PC-9 (cell line): ENCODE measurements around the gene HID1. TPM values are rescaled to one million over a fixed set of nuclear protein-coding genes. Genes with fewer than 3 reads are reported as not detected.

Source experiments
- BruUV-seq: library from RNA; stranded (reverse); fragments of 400-500 nt; replicated peaks from 2 replicates; lab custom pipeline; 2021; lab: Mats Ljungman, UMichigan
- CTCF ChIA-PET: fragments of 300-600 bp; sonication (Branson Sonifier 250); formaldehyde crosslinking; loops from one replicate; lab custom pipeline; 2022; ENCODE audit warnings: antibody characterized with exemption; lab: Charles Lee
- POLR2A ChIA-PET: fragments of 300-600 bp; sonication (Branson Sonifier 250); formaldehyde crosslinking; loops from one replicate; lab custom pipeline; 2022; ENCODE audit warnings: antibody characterized with exemption; ENCODE audit not compliant: unreplicated experiment; lab: Charles Lee
- DNase-seq, 2 experiments: peaks; one replicate each; pipeline versions ENCODE4 v3.0.0 to v3.0.0-alpha.2; 2015 to 2022; ENCODE audit warnings: mixed read lengths in 1 of 2
- H2AFZ ChIP-seq: fragments of 200-600 bp; sonication (generic); 2 replicates; pipeline ENCODE4 v1.8.1; 2017; ENCODE audit warnings: antibody characterized with exemption
- H3F3A ChIP-seq: fragments of 200-600 bp; sonication (generic); 2 replicates; pipeline ENCODE4 v1.8.1; 2017; ENCODE audit warnings: antibody characterized with exemption, mild to moderate bottlenecking, low read depth; ENCODE audit not compliant: insufficient read depth
- H3K27ac ChIP-seq: fragments of 200-600 bp; sonication (generic); 2 replicates; pipeline ENCODE4 v1.6.1; 2016; ENCODE audit warnings: mixed run types
- H3K27me3 ChIP-seq: fragments of 200-600 bp; sonication (generic); 2 replicates; pipeline ENCODE4 v1.6.1; 2016; ENCODE audit warnings: low read depth, mixed run types; ENCODE audit not compliant: insufficient read depth
- H3K36me3 ChIP-seq: fragments of 200-600 bp; sonication (generic); 2 replicates; pipeline ENCODE4 v1.6.1; 2016; ENCODE audit warnings: low read depth, mixed run types
- H3K4me1 ChIP-seq: fragments of 200-600 bp; sonication (generic); replicated peaks from 2 replicates; pipeline ENCODE4 v1.6.1; 2016; ENCODE audit warnings: mixed run types; ENCODE audit not compliant: insufficient read depth
- H3K4me2 ChIP-seq: fragments of 200-600 bp; sonication (generic); 2 replicates; pipeline ENCODE4 v1.6.1; 2017; ENCODE audit warnings: mixed run types
- H3K4me3 ChIP-seq: fragments of 200-600 bp; sonication (generic); 2 replicates; pipeline ENCODE4 v1.6.1; 2016; ENCODE audit warnings: mixed run types
- H3K79me2 ChIP-seq: fragments of 200-600 bp; sonication (generic); 2 replicates; pipeline ENCODE4 v1.6.1; 2017; ENCODE audit warnings: low read depth, mixed run types
- H3K9me2 ChIP-seq: fragments of 200-600 bp; sonication (generic); 2 replicates; pipeline ENCODE4 v1.8.1; 2017; ENCODE audit warnings: mild to moderate bottlenecking; ENCODE audit not compliant: insufficient read depth
- H3K9me3 ChIP-seq: fragments of 200-600 bp; sonication (generic); 2 replicates; pipeline ENCODE4 v1.8.1; 2016; ENCODE audit warnings: low read depth; ENCODE audit not compliant: insufficient read depth
- H4K20me1 ChIP-seq: fragments of 200-600 bp; sonication (generic); 2 replicates; pipeline ENCODE4 v1.8.1; 2017; ENCODE audit not compliant: insufficient read depth
- EZH2 ChIP-seq: fragments of 200-600 bp; sonication (generic); IDR thresholded peaks from 2 replicates; pipeline ENCODE4 v1.8.0; 2017; ENCODE audit warnings: antibody characterized with exemption, low read depth
- intact Hi-C: fragments of 100-400 bp; cut with micrococcal nuclease; formaldehyde crosslinking; loops from one replicate; pipeline ENCODE4 v1.10.0; 2022; ENCODE audit not compliant: unreplicated experiment
- total RNA-seq: library from RNA; stranded (reverse); gene quantifications from 2 replicates; pipeline ENCODE4 v1.2.3, GENCODE V29; 2021
- TF ChIP-seq, protein P1 (sequence below): fragments of 200-600 bp; sonication (generic); conservative IDR thresholded peaks from 2 replicates; pipeline ENCODE4 v1.6.1; 2017; ENCODE audit warnings: mixed run types, antibody characterized with exemption, mild to moderate bottlenecking, moderate library complexity

The HID1 gene
- total RNA-seq, 1 experiment from 2014 or later: 32.1 TPM

DNA sequence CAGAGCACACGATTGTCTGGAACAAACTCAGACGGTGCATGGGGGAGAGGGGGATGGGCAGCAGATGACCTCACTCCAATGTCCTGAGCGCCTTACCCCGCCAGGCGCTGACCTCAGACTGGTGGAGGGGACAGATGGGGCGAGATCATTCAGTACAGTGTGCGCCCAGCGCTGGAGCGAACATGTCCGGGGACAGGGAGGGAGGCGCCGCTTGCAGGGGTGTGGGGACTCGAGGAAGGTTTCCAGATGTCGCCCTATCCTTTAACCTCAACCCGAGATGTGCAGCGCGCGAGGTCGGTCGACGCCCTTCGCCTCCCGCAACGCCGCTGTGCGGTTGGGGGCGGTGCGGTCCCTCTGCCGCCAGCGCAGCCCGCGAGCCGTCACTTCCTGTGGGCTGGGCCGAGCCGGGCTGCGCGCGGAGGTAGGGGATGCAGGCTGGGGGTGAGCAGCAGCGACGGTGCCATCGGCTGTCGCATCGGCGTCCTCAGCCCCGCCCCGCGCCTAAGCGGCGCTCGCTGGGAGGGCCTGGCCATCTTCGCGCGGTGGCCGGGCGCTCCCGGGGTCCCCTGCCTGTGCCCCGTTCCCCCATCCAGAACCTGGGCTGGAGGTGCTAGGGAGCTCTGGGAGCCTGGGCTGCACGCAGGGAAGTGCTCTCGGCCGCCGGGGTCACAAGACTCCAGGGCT is 9.6 kb upstream of the HID1 start:
- peak; percentile 51 to 67 for DNase-seq
- H4K20me1 ChIP-seq: no peaks in the 10 kb centered on the region
- H3K36me3 ChIP-seq: no peaks in the 10 kb centered on the region
- CTCF ChIA-PET: interaction anchor here (0.6 kb wide), 1 partner anchor 78 kb away, joined by 6 read pairs; no protein-coding TSS in a partner anchor
- no peaks in the 10 kb centered on the region for H3K9me3 ChIP-seq
- TF ChIP-seq, protein P1, sequence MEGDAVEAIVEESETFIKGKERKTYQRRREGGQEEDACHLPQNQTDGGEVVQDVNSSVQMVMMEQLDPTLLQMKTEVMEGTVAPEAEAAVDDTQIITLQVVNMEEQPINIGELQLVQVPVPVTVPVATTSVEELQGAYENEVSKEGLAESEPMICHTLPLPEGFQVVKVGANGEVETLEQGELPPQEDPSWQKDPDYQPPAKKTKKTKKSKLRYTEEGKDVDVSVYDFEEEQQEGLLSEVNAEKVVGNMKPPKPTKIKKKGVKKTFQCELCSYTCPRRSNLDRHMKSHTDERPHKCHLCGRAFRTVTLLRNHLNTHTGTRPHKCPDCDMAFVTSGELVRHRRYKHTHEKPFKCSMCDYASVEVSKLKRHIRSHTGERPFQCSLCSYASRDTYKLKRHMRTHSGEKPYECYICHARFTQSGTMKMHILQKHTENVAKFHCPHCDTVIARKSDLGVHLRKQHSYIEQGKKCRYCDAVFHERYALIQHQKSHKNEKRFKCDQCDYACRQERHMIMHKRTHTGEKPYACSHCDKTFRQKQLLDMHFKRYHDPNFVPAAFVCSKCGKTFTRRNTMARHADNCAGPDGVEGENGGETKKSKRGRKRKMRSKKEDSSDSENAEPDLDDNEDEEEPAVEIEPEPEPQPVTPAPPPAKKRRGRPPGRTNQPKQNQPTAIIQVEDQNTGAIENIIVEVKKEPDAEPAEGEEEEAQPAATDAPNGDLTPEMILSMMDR: no peak
- BruUV-seq: TSS peak; percentile 67
- H3K27ac ChIP-seq: no peak overlapping the region
- no peaks in the 10 kb centered on the region for H3K27me3 ChIP-seq
- POLR2A ChIA-PET: interaction anchor here (0.6 kb wide), 1 partner anchor 16 kb away, joined by 4 read pairs; no protein-coding TSS in a partner anchor
- peaks cover 18% of the 10 kb centered on the region for H3K4me1 ChIP-seq
- H3K79me2 ChIP-seq: no peaks in the 10 kb centered on the region
- intact Hi-C loops: loop anchor here (2.0 kb wide), 1 partner anchor 53 kb away; no protein-coding TSS in a partner anchor
- peak overlapping the region; percentile 64 for H3K4me3 ChIP-seq
- H3K4me2 ChIP-seq: peak overlapping the region; percentile 72
- no peaks in the 10 kb centered on the region for H3K9me2 ChIP-seq
- H3F3A ChIP-seq: peaks cover 21% of the 10 kb centered on the region; the same call in 1 of the 2 replicates
- H2AFZ ChIP-seq: peak overlapping the region; percentile 79

DNA sequence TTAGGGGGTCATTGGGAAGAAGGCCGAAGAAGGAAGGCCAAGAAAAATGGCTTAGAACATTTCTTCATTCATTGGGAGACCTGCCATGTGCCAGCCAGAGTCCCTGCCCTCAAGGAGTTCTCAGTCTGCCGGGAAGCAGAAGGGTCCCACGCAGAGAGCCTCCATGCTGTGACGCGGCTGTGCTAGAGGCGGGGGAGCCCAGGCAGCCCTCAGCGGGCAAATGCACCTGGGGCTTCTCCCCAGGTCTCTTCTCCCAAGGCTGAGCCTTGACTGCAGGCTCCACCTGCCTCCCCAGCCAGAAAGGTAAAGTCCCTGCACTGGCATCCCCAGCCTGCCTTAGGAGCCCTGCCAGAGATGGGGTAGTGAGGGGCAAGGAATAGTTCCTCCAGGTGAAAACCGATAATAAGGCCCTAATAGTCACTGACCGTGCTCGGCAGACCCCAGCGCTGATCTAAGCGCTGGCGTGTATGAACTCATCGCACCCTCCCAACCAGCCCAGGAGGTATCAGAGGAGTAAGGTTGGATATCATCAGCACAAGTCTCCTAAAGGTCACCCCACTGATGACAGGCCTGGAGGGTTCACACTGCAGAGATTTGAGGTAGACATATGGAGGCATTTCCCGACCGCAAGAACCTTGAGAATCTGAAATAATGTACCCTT is 8.9 kb upstream of the HID1 start:
- no peaks in the 10 kb centered on the region for H3K36me3 ChIP-seq
- H3K27ac ChIP-seq: no peak overlapping the region
- peak overlapping the region; percentile 64 for H3K4me3 ChIP-seq
- ChIA-PET CTCF (no interaction called here), POLR2A (no interaction called here)
- H3K79me2 ChIP-seq: no peaks in the 10 kb centered on the region
- peak overlapping the region; percentile 79 for H2AFZ ChIP-seq
- H3K4me2 ChIP-seq: peak overlapping the region; percentile 72
- no peaks in the 10 kb centered on the region for H4K20me1 ChIP-seq
- TSS peak; percentile 91 for BruUV-seq
- H3K9me3 ChIP-seq: no peaks in the 10 kb centered on the region
- no peaks in the 10 kb centered on the region for H3K27me3 ChIP-seq
- intact Hi-C loops: no loop called here
- no peak for TF ChIP-seq EZH2
- TF ChIP-seq, protein P1: no peak
- peaks cover 14% of the 10 kb centered on the region; the same call in 1 of the 2 replicates for H3F3A ChIP-seq
- no peaks in the 10 kb centered on the region for H3K9me2 ChIP-seq
- no peak for DNase-seq
- peaks cover 11% of the 10 kb centered on the region for H3K4me1 ChIP-seq

DNA sequence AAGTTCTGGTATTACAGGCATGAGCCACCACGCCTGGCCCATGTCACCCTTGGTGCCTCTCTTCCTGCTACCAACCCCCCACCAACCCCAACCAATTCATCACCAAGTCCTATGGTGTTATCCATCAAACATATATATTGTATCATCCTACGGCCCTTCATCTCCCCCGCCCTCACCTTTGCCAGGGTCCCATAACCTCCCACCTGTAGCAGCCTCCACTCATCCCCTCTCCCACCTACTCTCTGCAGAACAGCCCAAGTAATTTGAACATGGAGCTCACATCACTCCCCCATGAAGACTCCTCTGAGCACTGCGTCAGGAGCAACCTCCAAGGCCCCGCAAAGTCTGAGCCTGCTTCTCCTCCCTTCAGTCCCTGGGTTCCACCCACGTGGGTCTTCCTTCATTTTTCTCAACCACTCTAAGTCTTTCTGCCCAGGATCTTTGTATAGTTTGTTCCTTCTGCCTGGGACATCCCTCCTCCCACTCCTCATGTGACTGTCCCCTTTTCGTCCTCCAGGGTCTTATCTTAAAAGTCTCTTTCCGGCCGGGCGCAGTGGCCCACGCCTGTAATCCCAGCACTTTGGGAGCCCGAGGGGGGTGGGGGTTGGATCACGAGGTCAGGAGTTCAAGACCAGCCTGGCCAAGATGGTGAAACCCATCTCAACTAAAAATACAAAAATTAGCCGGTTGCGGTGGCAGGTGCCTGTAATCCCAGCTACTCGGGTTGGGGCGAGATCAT is 7.0 kb upstream of the HID1 start:
- CTCF ChIA-PET: no interaction called here
- Histone ChIP-seq H3K4me2 (no peak overlapping the region), H3K79me2 (no peaks in the 10 kb centered on the region), H2AFZ (no peak overlapping the region), H3K9me3 (no peaks in the 10 kb centered on the region), H3K9me2 (no peaks in the 10 kb centered on the region), H4K20me1 (no peaks in the 10 kb centered on the region), H3F3A (peaks cover 9% of the 10 kb centered on the region; the same call in 1 of the 2 replicates), H3K4me3 (no peak overlapping the region), H3K27me3 (no peaks in the 10 kb centered on the region), H3K4me1 (peaks cover 8% of the 10 kb centered on the region), H3K27ac (no peak overlapping the region), H3K36me3 (no peaks in the 10 kb centered on the region)
- TF ChIP-seq, protein P1: no peak
- no peak for TF ChIP-seq EZH2
- DNase-seq: no peak
- POLR2A ChIA-PET: no interaction called here
- no TSS peak for BruUV-seq
- intact Hi-C loops: no loop called here
